Neural progenitor cell (in vitro differentiated cells): Measurements from ENCODE around the gene RCL1. TPM values are rescaled to one million over a fixed set of nuclear protein-coding genes. Genes with fewer than 3 reads are reported as not detected.

Source experiments
- DNase-seq: peaks from one replicate; pipeline ENCODE4 v3.0.0-alpha.2; 2016; ENCODE audit warnings: low spot score
- H2AFZ ChIP-seq: fragments of 200-600 bp; sonication (generic); replicated peaks from 2 replicates; pipeline ENCODE4 v1.6.1; 2016; ENCODE audit warnings: antibody characterized with exemption
- H3F3A ChIP-seq: fragments of 200-600 bp; sonication (generic); 2 replicates; pipeline ENCODE4 v1.6.1; 2016; ENCODE audit warnings: antibody characterized with exemption, low read depth
- H3K27ac ChIP-seq: fragments of 200-600 bp; sonication (generic); 2 replicates; pipeline ENCODE4 v1.5.1; 2016; ENCODE audit warnings: mild to moderate bottlenecking
- H3K27me3 ChIP-seq: fragments of 200-600 bp; sonication (generic); 2 replicates; pipeline ENCODE4 v1.6.1; 2016; ENCODE audit warnings: mild to moderate bottlenecking, moderate library complexity
- H3K36me3 ChIP-seq: fragments of 200-600 bp; sonication (generic); 2 replicates; pipeline ENCODE4 v1.5.1; 2016
- H3K4me1 ChIP-seq: fragments of 200-600 bp; sonication (generic); 2 replicates; pipeline ENCODE4 v1.6.1; 2016; ENCODE audit warnings: mixed run types
- H3K4me2 ChIP-seq: fragments of 200-600 bp; sonication (generic); 2 replicates; pipeline ENCODE4 v1.6.1; 2016
- H3K4me3 ChIP-seq: fragments of 200-600 bp; sonication (generic); 2 replicates; pipeline ENCODE4 v1.5.1; 2016
- H3K79me2 ChIP-seq: fragments of 200-600 bp; sonication (generic); 2 replicates; pipeline ENCODE4 v1.6.1; 2016; ENCODE audit warnings: low read depth
- H3K9ac ChIP-seq: fragments of 200-600 bp; sonication (generic); 2 replicates; pipeline ENCODE4 v1.6.1; 2016
- H3K9me3 ChIP-seq: fragments of 200-600 bp; sonication (generic); 2 replicates; pipeline ENCODE4 v1.5.1; 2016; ENCODE audit warnings: low read depth
- H4K20me1 ChIP-seq: fragments of 200-600 bp; sonication (generic); 2 replicates; pipeline ENCODE4 v1.6.1; 2016; ENCODE audit warnings: low read depth
- H3K27ac Mint-ChIP-seq: 3 replicates; pipeline ENCODE4 v1.8.0; 2021; ENCODE audit warnings: mixed read lengths
- H3K27me3 Mint-ChIP-seq: 2 replicates; pipeline ENCODE4 v1.8.0; 2022; ENCODE audit warnings: low read depth, mild to moderate bottlenecking, inconsistent platforms, moderate library complexity, mixed read lengths; ENCODE audit not compliant: insufficient read depth
- H3K36me3 Mint-ChIP-seq: 3 replicates; pipeline ENCODE4 v1.8.0; 2021; ENCODE audit warnings: mixed read lengths
- H3K4me1 Mint-ChIP-seq: 3 replicates; pipeline ENCODE4 v1.8.0; 2021; ENCODE audit warnings: mixed read lengths
- H3K4me3 Mint-ChIP-seq: 3 replicates; pipeline ENCODE4 v1.8.0; 2021; ENCODE audit warnings: mild to moderate bottlenecking, moderate library complexity, mixed read lengths
- H3K9me3 Mint-ChIP-seq: 3 replicates; pipeline ENCODE4 v1.8.0; 2020; ENCODE audit warnings: mixed read lengths
- CTCF ChIP-seq: fragments of 200-600 bp; sonication (generic); IDR thresholded peaks from 2 replicates; pipeline ENCODE4 v1.5.1; 2017; ENCODE audit warnings: antibody characterized with exemption, mild to moderate bottlenecking
- EZH2 ChIP-seq: fragments of 200-600 bp; sonication (generic); IDR thresholded peaks from 2 replicates; pipeline ENCODE4 v1.6.1; 2017; ENCODE audit warnings: antibody characterized with exemption, mild to moderate bottlenecking, moderate library complexity
- EZH2phosphoT487 ChIP-seq: fragments of 200-600 bp; sonication (generic); IDR thresholded peaks from 2 replicates; pipeline ENCODE4 v1.6.1; 2017; ENCODE audit warnings: antibody characterized with exemption
- total RNA-seq: library from RNA; depleted of rRNA; stranded (reverse); fragments of >200 nt; gene quantifications from 2 replicates; pipeline ENCODE4 v1.2.3, GENCODE V29; 2015; ENCODE audit warnings: low replicate concordance

The RCL1 gene
- total RNA-seq, 1 donor from 2014 or later, result 17.9 TPM

DNA sequence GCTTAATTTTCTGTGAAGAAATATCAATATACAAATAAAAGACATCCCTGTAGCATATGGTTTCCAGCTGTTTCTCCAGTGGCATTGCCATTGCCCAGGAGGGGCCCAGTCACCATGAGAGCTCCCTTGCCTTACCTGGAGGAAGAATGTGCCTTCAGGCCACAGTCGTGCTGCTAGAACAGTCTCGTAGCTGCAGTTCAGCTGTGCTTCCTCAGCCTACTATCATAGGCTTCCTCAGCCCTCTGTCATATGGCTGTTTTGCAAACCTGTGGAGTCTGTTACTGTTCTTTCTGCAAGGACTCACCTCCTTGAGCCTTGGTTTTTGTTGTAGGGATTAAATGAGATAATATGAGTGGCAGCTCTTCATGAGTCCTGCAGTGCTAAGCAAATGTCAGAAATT, 67.6 kb downstream of the RCL1 start:
- Mint-ChIP-seq H3K9me3 (no peaks in the 10 kb centered on the region), H3K27me3 (peaks cover 3% of the 10 kb centered on the region), H3K27ac (no peak overlapping the region), H3K4me1 (peaks cover 18% of the 10 kb centered on the region), H3K4me3 (no peak overlapping the region), H3K36me3 (peaks cover 32% of the 10 kb centered on the region)
- Histone ChIP-seq H3F3A (no peaks in the 10 kb centered on the region), H3K79me2 (no peaks in the 10 kb centered on the region), H3K27me3 (no peaks in the 10 kb centered on the region), H3K9ac (no peak overlapping the region), H2AFZ (no peak overlapping the region), H3K4me1 (peaks cover 16% of the 10 kb centered on the region), H3K27ac (no peak overlapping the region), H3K4me2 (no peak overlapping the region), H3K4me3 (no peak overlapping the region), H3K36me3 (no peaks in the 10 kb centered on the region), H4K20me1 (no peaks in the 10 kb centered on the region), H3K9me3 (no peaks in the 10 kb centered on the region)
- TF ChIP-seq EZH2phosphoT487 (no peak), CTCF (no peak), EZH2 (no peak)
- DNase-seq, result no peak

DNA sequence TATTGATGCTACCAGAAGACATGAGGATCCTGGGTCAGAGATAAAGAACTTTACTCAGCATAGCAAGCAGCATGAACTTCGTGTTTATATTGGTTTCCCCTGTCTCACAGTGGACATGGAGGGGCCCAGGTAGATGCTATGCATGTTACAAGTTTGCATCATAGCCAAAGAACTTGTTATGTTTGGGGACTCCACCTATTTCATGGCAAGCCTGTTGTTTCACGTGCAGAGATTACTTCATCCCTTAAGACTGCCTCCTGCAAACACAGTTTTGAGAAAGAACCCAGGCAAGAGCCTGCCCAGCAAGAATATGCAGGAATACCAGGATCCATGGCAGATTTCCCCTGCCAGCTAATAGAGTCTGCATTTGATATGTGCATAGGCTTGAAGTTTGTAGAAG, 68.4 kb downstream of the RCL1 start:
- no peaks in the 10 kb centered on the region for H3K36me3 ChIP-seq
- H3K4me3 ChIP-seq, result no peak overlapping the region
- H3F3A ChIP-seq, result no peaks in the 10 kb centered on the region
- no peak overlapping the region for H3K4me3 Mint-ChIP-seq
- peaks cover 22% of the 10 kb centered on the region for H3K4me1 Mint-ChIP-seq
- H2AFZ ChIP-seq, result no peak overlapping the region
- H3K9me3 ChIP-seq, result no peaks in the 10 kb centered on the region
- H3K27ac Mint-ChIP-seq, result no peak overlapping the region
- peaks cover 16% of the 10 kb centered on the region for H3K4me1 ChIP-seq
- no peaks in the 10 kb centered on the region for H4K20me1 ChIP-seq
- H3K27me3 ChIP-seq, result no peaks in the 10 kb centered on the region
- no peaks in the 10 kb centered on the region for H3K9me3 Mint-ChIP-seq
- no peak for DNase-seq
- TF ChIP-seq EZH2phosphoT487, result no peak
- peaks cover 30% of the 10 kb centered on the region for H3K36me3 Mint-ChIP-seq
- no peak overlapping the region for H3K27ac ChIP-seq
- no peak overlapping the region for H3K9ac ChIP-seq
- H3K27me3 Mint-ChIP-seq, result peaks cover 3% of the 10 kb centered on the region
- no peaks in the 10 kb centered on the region for H3K79me2 ChIP-seq
- H3K4me2 ChIP-seq, result no peak overlapping the region

DNA sequence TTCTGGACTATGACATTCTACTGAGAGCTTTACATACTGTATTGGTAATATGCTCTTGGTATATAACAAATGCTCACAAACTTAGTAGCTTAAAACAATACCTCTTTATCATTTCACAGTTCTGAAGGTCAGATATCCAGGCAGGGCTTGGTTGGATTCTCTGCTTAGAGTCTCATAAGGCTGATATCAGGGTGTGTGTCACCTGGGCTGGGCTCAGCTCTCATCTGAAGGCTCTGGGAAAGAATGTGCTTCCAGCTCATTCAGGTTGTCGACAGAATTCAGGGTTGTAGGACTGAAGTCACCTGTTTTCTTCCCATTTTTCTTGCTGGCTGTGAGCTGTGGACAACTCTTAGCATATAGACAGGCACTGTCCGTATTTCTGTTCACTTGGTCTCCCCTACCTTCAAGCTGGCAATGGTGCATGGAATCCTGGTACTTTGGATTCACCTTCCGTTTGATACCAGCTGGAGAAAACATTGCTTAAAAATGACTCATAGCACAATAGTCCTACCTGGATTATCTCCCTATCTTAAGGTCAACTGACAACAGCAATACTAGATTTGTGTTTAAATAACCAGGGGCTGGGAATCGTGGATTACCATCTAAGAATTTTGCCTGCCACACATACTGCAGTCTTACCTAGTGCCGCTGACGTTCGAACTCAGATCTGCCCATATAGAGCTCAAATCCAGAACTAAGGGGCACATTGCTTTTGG, 69.2 kb downstream of the RCL1 start:
- H3K9me3 ChIP-seq, result no peaks in the 10 kb centered on the region
- no peak overlapping the region for H3K4me2 ChIP-seq
- no peak overlapping the region for H3K4me3 ChIP-seq
- peaks cover 16% of the 10 kb centered on the region for H3K4me1 ChIP-seq
- H3F3A ChIP-seq, result no peaks in the 10 kb centered on the region
- Mint-ChIP-seq H3K4me1 (peaks cover 22% of the 10 kb centered on the region), H3K27ac (no peak overlapping the region), H3K36me3 (peaks cover 27% of the 10 kb centered on the region), H3K27me3 (peaks cover 3% of the 10 kb centered on the region), H3K4me3 (no peak overlapping the region), H3K9me3 (no peaks in the 10 kb centered on the region)
- no peaks in the 10 kb centered on the region for H4K20me1 ChIP-seq
- H3K27ac ChIP-seq, result no peak overlapping the region
- no peaks in the 10 kb centered on the region for H3K79me2 ChIP-seq
- H3K9ac ChIP-seq, result no peak overlapping the region
- H3K36me3 ChIP-seq, result no peaks in the 10 kb centered on the region
- H2AFZ ChIP-seq, result no peak overlapping the region
- no peak for DNase-seq
- TF ChIP-seq EZH2phosphoT487 (no peak), EZH2 (no peak), CTCF (no peak)
- no peaks in the 10 kb centered on the region for H3K27me3 ChIP-seq

DNA sequence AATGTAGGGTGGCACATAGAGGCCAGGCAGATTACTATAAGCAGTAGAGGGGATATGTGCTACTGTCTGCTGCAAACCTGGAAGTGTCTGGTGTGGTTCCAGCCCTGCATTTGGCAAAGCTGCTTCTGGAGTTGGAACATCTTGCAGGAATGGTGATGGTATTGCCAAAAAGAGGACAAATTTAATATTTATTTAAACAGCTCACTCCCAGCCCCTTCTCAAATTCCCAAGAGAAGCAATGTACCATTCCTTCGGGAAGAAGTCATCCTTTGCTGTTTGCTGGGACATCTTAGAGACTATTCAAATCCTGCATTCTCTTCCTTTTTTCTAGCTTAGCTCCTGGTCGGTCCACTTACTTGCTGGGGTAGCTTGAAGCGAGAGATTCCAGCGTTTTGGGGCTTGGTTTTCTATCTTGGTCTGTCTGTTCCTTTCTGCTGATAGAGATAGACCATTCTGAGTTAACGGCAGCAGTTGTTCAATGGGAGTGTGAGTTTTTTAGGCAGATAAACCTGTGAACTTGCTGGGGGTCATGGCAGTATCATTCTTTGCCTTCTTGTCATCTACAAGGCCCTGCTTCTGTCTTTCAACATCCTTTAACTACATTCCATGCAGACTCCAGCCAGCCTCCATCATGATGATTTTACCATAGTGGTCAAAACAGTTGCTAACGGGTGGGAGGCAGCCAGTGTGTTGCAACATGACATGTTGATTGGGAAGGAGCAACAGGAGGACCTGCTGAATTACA, 69.9 kb downstream of the RCL1 start:
- Mint-ChIP-seq H3K9me3 (no peaks in the 10 kb centered on the region), H3K27ac (no peak overlapping the region)

More for the DNA sequence above, 69.9 kb downstream of the RCL1 start:
- Histone ChIP-seq H3K9ac (no peak overlapping the region), H3K27ac (no peak overlapping the region), H4K20me1 (no peaks in the 10 kb centered on the region), H3K4me1 (peaks cover 16% of the 10 kb centered on the region), H3K4me2 (no peak overlapping the region), H3K4me3 (no peak overlapping the region), H3F3A (no peaks in the 10 kb centered on the region), H3K36me3 (no peaks in the 10 kb centered on the region), H3K79me2 (no peaks in the 10 kb centered on the region), H2AFZ (no peak overlapping the region), H3K9me3 (no peaks in the 10 kb centered on the region), H3K27me3 (no peaks in the 10 kb centered on the region)
- H3K4me1 Mint-ChIP-seq, result peaks cover 22% of the 10 kb centered on the region
- DNase-seq, result no peak
- no peak overlapping the region for H3K4me3 Mint-ChIP-seq
- TF ChIP-seq CTCF (no peak), EZH2 (no peak), EZH2phosphoT487 (no peak)
- peaks cover 3% of the 10 kb centered on the region for H3K27me3 Mint-ChIP-seq
- peaks cover 21% of the 10 kb centered on the region for H3K36me3 Mint-ChIP-seq
